Endothelial cell of umbilical vein (primary cell): ENCODE data around the gene SLC38A10.

Experiments
- EZH2 ChIP-seq: IDR thresholded peaks from 2 replicates; pipeline ENCODE4 v1.6.1; 2012; ENCODE audit warnings: borderline replicate concordance, low read depth, mild to moderate bottlenecking, moderate library complexity, low read length, inconsistent platforms; ENCODE audit not compliant: severe bottlenecking
- POLR2A ChIP-seq: IDR thresholded peaks from 2 replicates; pipeline ENCODE4 v1.6.1; 2012; ENCODE audit warnings: low read depth, mild to moderate bottlenecking, control low read depth, low read length
- POLR2AphosphoS5 ChIP-seq: IDR thresholded peaks from 2 replicates; pipeline ENCODE4 v1.6.1; 2012; ENCODE audit warnings: low read depth, mild to moderate bottlenecking, control low read depth, low read length, moderate library complexity; ENCODE audit not compliant: insufficient read depth
- TF ChIP-seq, protein P1 (sequence below), 2 donors: IDR thresholded peaks; 1 replicate in 1 of 2; 2 replicates in 1 of 2; pipeline ENCODE4 v1.5.1; 2011; ENCODE audit warnings: low read length in 2 of 2, mild to moderate bottlenecking in 2 of 2, moderate library complexity in 2 of 2, control low read depth in 1 of 2, inconsistent platforms in 1 of 2, low read depth in 1 of 2; ENCODE audit not compliant: insufficient read depth in 1 of 2; ENCODE audit errors: extremely low read depth in 1 of 2

DNA sequence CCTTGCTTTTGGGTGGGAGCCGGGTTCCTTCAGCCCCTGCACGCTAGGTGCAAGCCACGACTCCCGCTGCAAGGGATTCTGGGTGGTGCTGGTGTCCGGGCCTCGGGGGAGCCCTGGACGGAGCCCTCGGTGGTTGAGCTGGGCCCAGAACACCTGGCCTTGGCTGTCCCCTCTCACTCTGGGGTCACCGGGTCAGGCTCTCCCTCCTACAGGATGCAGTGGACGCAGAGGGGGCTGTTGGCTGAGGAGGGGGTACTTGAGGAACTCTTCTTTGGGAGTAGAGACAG lies 27.9 kb upstream of the SLC38A10 start:
- TF ChIP-seq, protein P1, sequence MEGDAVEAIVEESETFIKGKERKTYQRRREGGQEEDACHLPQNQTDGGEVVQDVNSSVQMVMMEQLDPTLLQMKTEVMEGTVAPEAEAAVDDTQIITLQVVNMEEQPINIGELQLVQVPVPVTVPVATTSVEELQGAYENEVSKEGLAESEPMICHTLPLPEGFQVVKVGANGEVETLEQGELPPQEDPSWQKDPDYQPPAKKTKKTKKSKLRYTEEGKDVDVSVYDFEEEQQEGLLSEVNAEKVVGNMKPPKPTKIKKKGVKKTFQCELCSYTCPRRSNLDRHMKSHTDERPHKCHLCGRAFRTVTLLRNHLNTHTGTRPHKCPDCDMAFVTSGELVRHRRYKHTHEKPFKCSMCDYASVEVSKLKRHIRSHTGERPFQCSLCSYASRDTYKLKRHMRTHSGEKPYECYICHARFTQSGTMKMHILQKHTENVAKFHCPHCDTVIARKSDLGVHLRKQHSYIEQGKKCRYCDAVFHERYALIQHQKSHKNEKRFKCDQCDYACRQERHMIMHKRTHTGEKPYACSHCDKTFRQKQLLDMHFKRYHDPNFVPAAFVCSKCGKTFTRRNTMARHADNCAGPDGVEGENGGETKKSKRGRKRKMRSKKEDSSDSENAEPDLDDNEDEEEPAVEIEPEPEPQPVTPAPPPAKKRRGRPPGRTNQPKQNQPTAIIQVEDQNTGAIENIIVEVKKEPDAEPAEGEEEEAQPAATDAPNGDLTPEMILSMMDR (IDR thresholded peaks at IDR 0.05; ENCODE audit: extremely low read depth in 1 of 2, insufficient read depth in 1 of 2, low read depth in 1 of 2, low read length in 2 of 2): no peak
- TF ChIP-seq POLR2A (no peak), EZH2 (no peak), POLR2AphosphoS5 (no peak)
